Loucy (cell line): ENCODE results near the gene SLC15A1.

Experiments
- CTCF ChIP-seq: fragments of 200-600 bp; sonication (generic); conservative IDR thresholded peaks from 2 replicates; pipeline ENCODE4 v1.5.1; 2014; ENCODE audit warnings: mild to moderate bottlenecking, antibody characterized with exemption, low read length
- EZH2phosphoT487 ChIP-seq: fragments of 200-600 bp; IDR thresholded peaks from 2 replicates; pipeline ENCODE4 v1.6.1; 2018; ENCODE audit warnings: antibody characterized with exemption, mild to moderate bottlenecking, moderate library complexity, borderline replicate concordance

- TF ChIP-seq CTCF (no peak), EZH2phosphoT487 (no peak)
Measured at GRCh38 chr13:98800078-98800477, 47.6 kb upstream of the SLC15A1 start.
